ENCODE data around the gene PLEKHA5.

PLEKHA5 gene

GRCh38 chr12:19150273-19150900 lies 20.9 kb downstream of the PLEKHA5 start:
- no peak overlapping the region for H3K4me3 ChIP-seq (ENCODE audit: low read depth, low read length)
- in situ Hi-C loops (cut with HindIII; ENCODE audit: low sequenced_read_pairs), result no loop called here
- DNase-seq (ENCODE audit: low read depth), result peak; percentile 34
- no peak for TF ChIP-seq CTCF (IDR thresholded peaks at IDR 0.05; ENCODE audit: low read depth, low read length, missing control alignments)

GRCh38 chr12:19151298-19151697 lies 21.8 kb downstream of the PLEKHA5 start:
- in situ Hi-C loops (cut with HindIII; ENCODE audit: low sequenced_read_pairs), result no loop called here
- TF ChIP-seq CTCF (IDR thresholded peaks at IDR 0.05; ENCODE audit: low read depth, low read length, missing control alignments), result no peak
- peak; percentile 3 for DNase-seq (ENCODE audit: low read depth)
- H3K4me3 ChIP-seq (ENCODE audit: low read depth, low read length), result no peak overlapping the region

- no peak overlapping the region for H3K4me3 ChIP-seq (ENCODE audit: low read depth, low read length)
- no peak for TF ChIP-seq CTCF (IDR thresholded peaks at IDR 0.05; ENCODE audit: low read depth, low read length, missing control alignments)
- in situ Hi-C loops (cut with HindIII; ENCODE audit: low sequenced_read_pairs), result no loop called here
- DNase-seq (ENCODE audit: low read depth), result no peak
Measured at GRCh38 chr12:19153396-19153795, 23.9 kb downstream of the PLEKHA5 start.

- no peak for TF ChIP-seq CTCF (IDR thresholded peaks at IDR 0.05; ENCODE audit: low read depth, low read length, missing control alignments)
- in situ Hi-C loops (cut with HindIII; ENCODE audit: low sequenced_read_pairs), result no loop called here
- DNase-seq (ENCODE audit: low read depth), result no peak
- no peak overlapping the region for H3K4me3 ChIP-seq (ENCODE audit: low read depth, low read length)
Measured at GRCh38 chr12:19154686-19155085, 25.2 kb downstream of the PLEKHA5 start.

- DNase-seq (ENCODE audit: low read depth), result no peak
- TF ChIP-seq CTCF (IDR thresholded peaks at IDR 0.05; ENCODE audit: low read depth, low read length, missing control alignments), result no peak
- in situ Hi-C loops (cut with HindIII; ENCODE audit: low sequenced_read_pairs), result no loop called here
- no peak overlapping the region for H3K4me3 ChIP-seq (ENCODE audit: low read depth, low read length)
Measured at GRCh38 chr12:19155981-19156734, 26.6 kb downstream of the PLEKHA5 start.

- no peak for TF ChIP-seq CTCF (IDR thresholded peaks at IDR 0.05; ENCODE audit: low read depth, low read length, missing control alignments)
- H3K4me3 ChIP-seq (ENCODE audit: low read depth, low read length), result no peak overlapping the region
- DNase-seq (ENCODE audit: low read depth), result no peak
- in situ Hi-C loops (cut with HindIII; ENCODE audit: low sequenced_read_pairs), result no loop called here
Measured at GRCh38 chr12:19158923-19159322, 29.4 kb downstream of the PLEKHA5 start.

All from astrocyte of the cerebellum (primary cell).